Stimulated activated CD4-positive, alpha-beta T cell treated with anti-CD3 and anti-CD28 coated beads, Interleukin-15, amount 100 ng/mL, for 1 hour (primary cell): ENCODE results near the gene ATAD3B.
"Not testable (repeated sequence)": the region's sequence is repeated elsewhere in the genome, so short reads cannot be mapped to it uniquely, and the experiment has no call there.

ENCODE experiments used
- DNase-seq, 2 donors: peaks; one replicate each; pipeline ENCODE4 v3.0.0-alpha.2; 2020; ENCODE audit warnings: low read depth in 1 of 2, low spot score in 1 of 2

Gene ATAD3B

DNA sequence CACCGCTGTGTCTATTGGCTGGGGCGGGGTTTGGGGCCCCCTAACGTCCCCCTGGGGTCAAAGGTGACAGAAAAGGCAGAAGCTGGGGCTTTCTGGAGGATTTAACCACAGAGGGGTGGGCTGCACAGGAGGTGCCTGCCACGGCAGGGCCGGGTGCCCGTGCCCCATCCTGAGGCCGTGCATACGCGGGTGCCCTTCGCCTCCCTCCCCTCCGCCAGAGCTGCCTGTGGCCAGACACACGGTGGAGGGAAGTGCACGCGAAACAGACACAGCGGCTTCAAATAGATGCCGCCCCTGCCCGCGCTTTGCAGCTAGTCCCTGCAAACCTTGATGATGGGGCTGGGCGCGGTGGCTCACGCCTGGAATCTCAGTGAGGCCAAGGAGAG is 37.9 kb downstream of the ATAD3B start:
- not testable (repeated sequence) for DNase-seq

DNA sequence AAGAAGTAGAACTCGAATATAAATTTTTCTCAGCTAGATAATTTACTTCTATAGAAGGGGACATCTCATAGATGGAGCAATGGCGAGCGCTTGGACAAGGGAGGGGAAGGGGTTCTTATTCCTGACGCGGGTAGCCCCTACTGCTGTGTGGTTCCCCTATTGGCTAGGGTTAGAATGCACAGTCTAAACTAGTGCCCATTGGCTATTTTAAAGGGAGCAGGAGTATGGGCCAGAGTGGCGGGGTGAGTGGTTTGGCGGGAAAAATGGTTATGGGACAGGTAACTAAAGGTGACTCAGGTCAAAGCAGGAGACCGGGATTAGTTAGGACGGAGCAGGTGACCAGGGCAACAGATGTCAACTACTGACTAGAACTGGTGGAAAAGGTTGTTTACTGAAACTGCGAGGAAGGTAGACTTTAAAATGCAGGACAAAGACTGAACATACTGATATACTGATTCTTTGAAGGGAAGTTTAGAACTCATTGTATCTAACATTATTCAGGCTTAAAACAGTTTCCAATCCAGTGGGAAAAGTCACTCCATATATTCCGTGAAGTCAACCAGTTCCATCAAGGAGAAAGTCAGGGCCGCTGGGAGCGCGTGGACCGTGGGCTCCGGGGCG is 39.5 kb downstream of the ATAD3B start:
- no peak for DNase-seq

DNA sequence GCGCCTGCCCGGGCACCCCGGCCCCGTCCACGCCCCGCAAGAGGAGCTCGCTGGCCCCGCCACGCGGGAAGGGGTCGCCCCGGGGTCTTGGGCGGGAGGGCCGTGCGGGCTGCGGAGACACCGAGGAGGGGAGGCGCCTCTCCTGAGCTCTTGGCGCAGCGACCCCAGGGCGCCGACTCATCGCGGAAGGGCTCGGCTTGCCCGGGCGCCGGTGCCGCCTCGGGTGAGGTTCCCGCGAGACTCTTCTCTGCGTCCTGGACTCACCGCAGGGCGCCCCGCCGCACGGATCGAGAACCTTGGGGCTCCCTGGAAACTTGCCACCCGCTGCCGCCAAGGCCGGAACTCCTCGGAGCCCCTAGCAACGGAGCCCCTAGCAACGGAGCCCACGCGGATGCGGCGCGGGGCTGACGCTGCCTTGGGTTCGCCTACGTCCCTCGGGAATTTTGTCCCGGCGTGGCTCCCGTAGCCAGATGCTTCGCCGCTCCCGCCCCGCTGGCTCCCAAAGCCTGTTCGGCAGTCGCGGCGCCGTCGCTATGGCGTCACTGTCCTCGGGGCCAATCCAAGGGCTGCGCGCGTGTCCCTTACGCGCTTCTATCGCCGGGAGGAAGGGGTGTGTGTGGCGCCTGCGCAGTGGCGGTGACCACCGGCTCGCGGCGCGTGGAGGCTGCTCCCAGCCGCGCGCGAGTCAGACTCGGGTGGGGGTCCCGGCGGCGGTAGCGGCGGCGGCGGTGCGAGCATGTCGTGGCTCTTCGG is 40.1 kb downstream of the ATAD3B start, which contains the start of gene ATAD3A:
Gene ATAD3A (plus strand): TSS at position 630 of the 753 bp plus-strand sequence. CDS start 107 bp downstream, at position 737.
- DNase-seq = peak; percentile 89 to 91

DNA sequence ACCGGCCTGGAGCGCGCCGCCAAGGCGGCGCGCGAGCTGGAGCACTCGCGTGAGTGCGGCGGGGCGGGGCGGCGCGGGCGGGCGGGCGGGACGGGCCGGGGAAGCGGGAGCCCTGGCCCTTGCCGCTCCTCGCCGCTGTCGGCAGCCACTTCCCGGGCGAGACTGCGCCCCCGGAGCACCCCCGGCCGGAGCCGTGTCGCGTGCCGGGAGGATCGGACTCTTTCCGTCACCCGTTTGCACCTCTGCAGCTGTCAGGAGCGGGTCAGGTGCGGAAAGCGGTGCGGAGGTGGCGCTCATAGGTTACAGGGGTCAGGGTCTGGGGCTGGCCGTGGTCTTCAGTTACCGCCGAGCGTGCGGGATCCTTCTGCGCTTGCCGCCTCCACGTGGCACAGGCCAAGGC is 40.9 kb downstream of the ATAD3B start:
- DNase-seq = not testable (repeated sequence)

DNA sequence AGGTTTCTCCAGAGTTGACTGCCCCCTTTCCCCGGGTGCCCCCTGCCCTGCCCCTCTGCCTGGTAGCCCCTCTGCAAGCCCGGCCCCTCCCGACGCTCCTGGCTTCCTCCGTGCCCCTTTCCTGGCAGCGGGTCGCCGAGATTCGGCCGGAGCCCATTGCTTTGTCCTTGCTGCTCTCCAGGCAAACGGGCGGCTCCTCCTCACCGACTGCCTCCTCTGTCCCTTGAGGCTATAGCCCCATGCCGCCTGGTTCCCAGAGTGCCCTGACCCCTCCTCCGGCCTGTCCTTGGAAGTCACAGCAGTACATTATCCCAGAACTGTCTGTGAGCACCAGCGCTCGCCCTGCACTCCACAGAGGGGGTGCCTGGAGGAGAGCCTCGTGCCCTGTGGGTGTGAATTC is 42.1 kb downstream of the ATAD3B start:
- not testable (repeated sequence) for DNase-seq

DNA sequence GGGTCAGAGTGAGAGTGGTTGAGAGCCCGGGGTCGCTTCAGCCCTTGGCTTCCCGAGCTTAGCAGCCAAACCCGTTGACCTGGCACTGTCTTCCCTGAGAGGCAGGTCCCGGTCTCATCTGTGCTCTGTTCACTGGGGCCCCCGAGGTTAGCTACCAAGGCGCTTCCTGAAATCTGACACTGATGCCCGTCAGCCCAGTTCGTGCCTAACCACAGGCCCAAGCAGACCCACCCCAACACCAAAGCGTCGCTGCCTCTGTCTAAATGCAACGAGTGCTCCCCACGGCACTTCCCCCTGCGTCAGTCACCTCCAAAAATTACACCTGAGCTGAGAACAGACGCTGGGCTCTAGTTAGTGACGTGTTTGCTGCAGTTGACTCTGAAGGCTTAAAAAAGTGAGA is 42.8 kb downstream of the ATAD3B start:
- not testable (repeated sequence) for DNase-seq

DNA sequence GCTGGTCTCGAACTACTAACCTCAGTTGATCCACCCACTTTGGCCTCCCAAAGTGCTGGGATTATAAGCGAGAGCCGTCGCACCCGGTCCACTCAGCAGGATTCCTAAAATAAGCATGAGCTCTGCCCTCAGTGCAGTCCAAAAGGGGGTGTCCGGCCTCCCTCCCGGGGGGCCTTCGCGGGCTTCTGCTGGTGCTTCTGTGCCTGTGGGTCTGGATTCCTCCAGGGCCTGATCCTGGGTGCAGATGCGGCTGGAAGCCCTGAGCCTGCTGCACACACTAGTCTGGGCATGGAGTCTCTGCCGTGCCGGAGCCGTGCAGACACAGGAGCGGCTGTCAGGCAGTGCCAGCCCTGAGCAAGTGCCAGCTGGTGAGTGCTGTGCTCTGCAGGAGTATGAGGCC is 45.4 kb downstream of the ATAD3B start:
- not testable (repeated sequence) for DNase-seq

DNA sequence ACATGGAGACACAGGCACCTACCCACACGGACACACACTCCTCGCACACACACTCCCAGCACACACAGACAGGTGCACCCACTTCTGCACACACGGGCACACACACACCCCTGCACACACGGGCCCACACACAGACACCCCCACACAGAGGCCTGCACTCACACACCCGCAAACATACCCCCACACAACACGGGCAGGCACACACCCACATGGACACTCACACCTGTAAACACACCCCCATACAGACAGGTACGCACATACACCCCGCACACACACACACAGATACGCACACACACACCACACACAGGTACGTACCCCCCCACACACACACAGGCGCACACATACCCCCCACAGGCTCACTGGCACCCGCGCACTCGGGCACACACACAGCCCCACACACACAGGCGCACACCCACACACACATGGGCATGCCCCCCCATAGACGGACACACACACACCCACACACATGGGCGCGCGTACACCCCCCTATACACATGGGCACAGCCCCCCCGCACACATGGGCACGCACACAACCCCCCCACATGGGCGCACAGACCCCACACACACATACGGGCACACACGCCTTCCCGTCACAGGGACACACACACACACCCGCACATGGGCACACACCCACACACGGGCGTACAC is 46.5 kb downstream of the ATAD3B start:
- no peak for DNase-seq

DNA sequence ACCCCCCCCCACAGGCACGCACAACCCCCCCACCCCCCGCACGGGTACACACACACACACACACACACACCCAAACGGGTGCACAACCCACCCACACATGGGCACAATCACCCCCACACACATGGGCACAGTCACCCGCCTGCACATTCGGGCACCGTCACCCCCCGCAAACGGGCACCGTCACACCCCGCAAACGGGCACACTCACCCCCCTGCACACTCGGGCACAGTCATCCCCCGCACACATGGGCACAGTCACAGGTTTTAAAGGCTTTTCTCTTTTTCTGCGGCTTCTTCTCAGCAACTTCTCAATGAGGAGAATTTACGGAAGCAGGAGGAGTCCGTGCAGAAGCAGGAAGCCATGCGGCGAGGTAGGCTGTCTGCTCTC is 47.0 kb downstream of the ATAD3B start:
- DNase-seq = not testable (repeated sequence)

DNA sequence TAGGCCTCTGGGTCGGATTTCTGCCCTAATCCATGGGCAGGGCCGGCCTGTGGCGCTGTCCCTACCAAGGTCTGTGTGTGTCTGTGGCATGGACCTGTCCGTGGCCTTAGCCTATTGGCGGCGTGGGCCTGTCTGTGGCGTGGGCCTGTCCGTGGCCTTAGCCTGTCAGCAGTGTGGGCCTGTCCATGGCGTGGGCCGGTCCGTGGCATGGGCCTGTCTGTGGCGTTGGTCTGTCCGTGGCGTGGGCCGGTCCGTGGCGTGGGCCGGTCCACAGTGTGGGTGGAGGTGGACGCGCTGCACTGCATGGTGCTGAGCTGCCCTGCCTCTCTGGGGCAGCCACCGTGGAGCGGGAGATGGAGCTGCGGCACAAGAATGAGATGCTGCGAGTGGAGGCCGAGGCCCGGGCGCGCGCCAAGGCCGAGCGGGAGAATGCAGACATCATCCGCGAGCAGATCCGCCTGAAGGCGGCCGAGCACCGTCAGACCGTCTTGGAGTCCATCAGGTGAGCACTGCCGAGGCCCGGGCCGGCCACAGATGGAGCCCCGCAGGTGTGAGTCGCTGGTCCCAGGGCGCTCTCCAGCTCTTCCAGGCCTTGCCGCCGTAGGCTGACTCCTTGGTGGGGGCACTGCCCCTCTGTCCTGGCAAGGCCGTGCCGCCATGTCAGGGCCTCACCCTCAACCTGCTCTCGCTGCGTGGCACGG is 48.4 kb downstream of the ATAD3B start:
- not testable (repeated sequence) for DNase-seq

DNA sequence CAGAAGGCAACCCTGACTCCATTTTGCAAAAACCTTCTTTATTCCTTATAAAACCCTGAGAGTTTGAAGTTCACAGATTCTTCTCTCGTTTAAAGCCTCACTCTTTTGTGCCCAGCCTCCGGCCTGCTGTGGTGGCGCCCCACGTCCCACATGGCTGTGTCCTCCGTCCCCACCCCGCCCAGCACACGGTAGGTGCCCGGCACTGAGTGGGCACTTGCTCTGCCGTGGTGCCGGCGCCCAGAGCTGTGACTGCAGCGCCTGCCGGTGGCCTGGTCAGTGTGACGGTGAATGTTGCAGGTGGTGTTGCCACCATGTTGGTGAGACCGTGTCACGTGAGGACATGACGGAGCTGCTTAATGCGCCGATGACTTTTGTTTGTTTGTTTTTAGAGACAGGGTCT is 49.8 kb downstream of the ATAD3B start:
- no peak for DNase-seq

DNA sequence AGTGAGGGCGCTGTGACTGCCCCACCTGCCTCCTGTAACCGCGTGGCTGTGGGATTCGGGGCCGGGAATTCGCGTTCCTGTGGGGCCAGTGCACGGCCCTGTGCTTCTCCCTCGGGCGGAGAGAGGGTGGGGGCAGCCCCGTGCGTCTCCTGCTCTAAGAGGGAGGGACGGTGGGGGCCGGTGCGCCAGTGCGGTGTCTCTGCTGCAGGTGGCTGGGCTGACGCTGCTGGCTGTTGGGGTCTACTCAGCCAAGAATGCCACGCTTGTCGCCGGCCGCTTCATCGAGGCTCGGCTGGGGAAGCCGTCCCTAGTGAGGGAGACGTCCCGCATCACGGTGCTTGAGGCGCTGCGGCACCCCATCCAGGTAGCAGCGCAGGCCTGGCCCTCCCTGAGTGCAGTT is 51.0 kb downstream of the ATAD3B start:
- not testable (repeated sequence) for DNase-seq

DNA sequence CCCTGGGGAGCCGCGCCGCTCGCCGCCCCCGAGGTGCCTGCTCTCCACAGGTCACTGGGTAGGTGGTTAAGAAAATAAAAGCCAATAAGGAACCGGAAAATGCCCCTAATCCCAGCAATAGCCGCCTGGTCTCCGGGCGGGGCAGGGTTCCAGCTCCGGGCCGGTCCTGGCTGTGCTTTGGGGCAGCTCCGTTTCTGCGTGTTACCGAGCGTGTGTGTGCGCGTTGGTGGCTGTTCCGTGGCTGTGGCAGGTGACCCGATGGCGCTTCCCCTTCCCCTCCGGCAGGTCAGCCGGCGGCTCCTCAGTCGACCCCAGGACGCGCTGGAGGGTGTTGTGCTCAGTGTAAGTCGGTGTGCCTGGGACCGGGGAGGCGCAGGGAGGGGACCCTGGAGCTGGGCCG is 51.7 kb downstream of the ATAD3B start:
- DNase-seq = not testable (repeated sequence)

DNA sequence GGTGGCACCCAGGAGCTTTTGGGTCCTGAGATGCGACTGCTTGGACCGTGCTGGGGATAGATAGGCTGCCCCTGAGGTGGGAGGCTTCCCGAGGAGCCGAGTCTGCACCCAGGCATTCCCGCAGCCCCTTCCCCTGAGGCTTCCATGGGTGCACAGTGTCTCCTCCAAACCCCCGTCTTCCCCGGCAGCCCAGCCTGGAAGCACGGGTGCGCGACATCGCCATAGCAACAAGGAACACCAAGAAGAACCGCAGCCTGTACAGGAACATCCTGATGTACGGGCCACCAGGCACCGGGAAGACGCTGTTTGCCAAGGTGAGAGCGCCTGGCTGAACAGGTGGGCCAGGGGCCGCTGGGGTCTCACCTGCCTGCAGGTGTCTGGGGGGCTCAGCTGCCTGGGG is 52.1 kb downstream of the ATAD3B start:
- DNase-seq = not testable (repeated sequence)

DNA sequence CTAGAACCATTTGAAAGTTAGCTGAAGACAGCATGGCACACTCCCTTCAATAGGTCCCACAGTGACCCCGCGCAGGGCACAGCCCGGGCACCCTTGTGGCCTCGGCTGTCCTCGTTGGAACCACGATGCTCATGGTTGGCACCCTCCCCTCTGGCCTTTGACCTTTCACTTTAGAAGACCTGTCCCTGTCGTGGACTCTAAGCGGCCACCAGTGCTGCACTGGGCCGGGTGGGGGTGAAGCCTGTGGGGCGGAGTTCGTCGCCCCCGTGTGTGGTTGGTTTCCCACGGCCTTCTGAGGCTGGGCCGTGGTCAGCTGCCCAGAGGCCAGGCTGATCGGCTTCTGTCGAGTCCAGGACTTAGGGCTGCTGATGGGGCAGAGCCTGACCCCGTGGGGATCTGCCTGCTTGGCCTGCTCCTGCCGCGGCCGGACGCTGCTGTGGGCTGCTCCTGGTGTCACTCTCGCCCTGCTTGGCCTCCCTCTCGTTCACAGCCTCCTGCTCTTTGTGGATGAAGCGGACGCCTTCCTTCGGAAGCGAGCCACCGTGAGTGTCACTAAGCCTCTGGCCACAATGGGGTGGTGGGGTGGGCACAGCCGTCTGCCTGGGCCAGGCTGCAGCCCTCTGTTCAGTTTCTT is 53.3 kb downstream of the ATAD3B start:
- DNase-seq = not testable (repeated sequence)

DNA sequence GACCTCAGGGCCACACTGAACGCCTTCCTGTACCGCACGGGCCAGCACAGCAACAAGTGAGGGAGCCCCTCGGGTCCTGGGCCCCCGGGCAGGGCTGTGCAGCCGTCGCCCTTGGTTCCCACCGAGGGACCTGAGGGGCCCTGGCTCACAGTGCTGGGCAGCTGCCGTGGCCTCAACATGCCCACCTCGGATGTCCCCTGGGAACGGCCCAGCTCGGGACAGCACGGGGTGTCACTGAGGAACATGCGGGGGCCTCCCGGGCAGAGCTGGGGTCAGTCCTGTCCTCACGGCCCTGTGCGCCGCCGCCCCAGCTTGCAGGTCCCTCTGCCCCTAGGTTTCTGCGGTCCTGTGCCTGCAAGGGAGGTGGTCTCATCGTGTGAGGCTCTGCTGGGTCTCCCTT is 54.9 kb downstream of the ATAD3B start:
- not testable (repeated sequence) for DNase-seq

DNA sequence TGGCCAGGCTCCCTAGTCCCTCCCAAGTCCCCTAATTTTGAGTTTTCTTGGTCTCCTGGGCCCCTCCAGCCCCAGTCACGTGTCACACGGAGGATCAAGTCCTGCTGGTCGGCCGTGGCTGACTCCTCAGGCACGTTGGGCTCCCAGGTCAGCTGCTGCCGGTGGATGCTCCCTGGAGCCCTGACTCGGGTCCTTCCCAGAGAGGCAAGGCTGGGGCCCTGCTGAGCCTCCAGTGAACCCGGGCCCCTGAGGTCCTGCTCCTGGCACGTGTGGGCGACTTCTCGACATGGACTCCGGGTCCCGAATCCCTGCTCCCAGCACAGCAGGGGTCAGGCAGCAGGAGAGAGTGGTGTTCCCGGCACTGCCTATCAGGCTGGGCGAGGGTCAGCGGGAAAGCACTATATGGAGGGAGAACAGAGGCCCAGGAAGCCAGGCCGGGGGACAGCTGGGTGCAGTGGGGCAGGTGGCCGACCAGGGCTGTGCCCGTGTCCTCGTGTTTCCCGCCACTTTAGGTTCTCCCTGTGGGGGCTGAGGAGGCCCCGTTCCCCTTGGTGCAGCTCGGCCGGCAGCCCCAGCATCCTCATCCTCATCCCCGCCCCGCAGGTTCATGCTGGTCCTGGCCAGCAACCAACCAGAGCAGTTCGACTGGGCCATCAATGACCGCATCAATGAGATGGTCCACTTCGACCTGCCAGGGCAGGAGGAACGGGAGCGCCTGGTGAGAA is 55.7 kb downstream of the ATAD3B start:
- no peak for DNase-seq

DNA sequence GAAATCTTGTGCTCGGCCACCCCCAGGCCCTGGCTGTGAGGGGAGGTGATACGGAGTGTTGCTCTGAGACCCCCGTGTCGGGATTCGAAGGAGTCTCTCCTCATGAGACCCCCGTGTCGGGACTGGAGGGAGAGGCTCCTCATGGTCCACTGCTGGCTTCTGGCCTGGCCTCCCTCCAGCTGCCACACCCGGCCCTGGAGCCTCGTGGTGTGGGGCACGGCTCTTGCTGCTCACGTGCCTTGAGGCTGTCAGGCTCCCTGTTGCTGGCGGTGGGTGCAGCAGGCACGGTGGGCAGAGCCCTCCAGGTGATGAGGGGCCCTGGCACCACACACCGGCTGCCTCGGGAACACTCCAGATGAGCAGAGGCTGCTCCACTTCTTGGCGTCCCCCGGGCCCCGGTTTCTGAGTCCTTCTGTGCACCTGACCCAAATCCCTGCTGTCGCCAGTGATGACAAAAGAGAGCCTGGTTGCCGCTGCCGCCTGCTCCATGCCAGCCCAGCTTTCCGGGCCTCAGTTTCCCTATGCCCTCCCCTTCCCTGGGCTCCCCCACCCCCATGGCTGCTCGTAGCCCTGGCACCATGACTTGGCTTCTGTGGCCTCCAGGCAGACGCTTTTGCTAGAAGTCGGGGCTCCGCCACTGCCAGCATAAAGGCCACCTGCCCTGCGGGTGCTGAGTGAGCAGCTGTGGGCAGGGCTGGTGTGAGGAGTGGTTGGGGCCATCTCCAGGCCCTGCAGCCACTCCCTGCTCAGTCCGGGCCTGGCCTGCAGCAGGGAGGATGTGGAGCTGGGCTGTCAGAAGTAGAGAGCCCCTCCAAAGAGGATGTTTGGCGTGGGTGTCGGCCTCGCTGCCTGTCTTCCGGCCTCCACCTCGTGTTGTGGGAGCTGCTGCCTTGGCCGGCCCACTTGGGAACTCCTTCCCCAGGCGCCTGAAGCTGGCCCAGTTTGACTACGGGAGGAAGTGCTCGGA is 57.0 kb downstream of the ATAD3B start:
- no peak for DNase-seq

DNA sequence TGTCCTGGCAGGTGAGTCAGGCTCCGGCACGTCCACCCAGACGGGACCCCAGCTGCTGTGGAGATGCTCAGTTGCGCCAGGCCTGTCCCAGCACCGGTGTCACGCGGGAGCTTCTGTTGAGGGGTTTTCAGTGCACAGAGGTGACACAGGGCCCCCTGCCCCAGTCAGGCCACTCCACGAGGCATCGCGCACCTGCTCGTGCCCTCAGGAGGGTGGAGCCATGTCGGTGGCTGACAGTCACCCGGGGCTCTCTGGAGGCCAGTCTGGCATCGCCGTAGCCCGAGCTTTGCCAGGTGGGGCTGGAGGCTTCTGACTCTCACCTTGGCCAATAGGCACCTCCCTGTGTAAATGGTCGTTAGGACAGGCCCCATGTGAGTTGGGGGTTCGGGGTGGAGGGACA is 57.8 kb downstream of the ATAD3B start:
- DNase-seq = no peak
